Keratinocyte (primary cell): ENCODE measurements around the gene CCL25. TPM values are rescaled to one million over a fixed set of nuclear protein-coding genes. Genes with fewer than 3 reads are reported as not detected.

Source experiments
- DNase-seq: peaks from one replicate; pipeline ENCODE4 v3.0.0-alpha.2; 2011; ENCODE audit warnings: low read depth, missing footprints, low spot score
- FAIRE-seq: peaks from 2 replicates; lab custom pipeline; 2011; peaks lifted over from hg19 to GRCh38; lab: Jason Lieb, UNC
- H2AFZ ChIP-seq: 2 replicates; pipeline ENCODE4 v1.6.0; 2012; ENCODE audit warnings: low read length, control low read depth, inconsistent platforms; ENCODE audit not compliant: control insufficient read depth
- H3K27ac ChIP-seq: 2 replicates; pipeline ENCODE4 v1.5.1; 2011; ENCODE audit warnings: low read length; ENCODE audit not compliant: control insufficient read depth, insufficient read depth
- H3K27me3 ChIP-seq: 3 replicates; pipeline ENCODE4 v1.6.0; 2011; ENCODE audit warnings: low read length; ENCODE audit not compliant: control insufficient read depth, insufficient read depth; ENCODE audit errors: extremely low read depth
- H3K36me3 ChIP-seq, 2 experiments: 2 replicates in 1 of 2; 3 replicates in 1 of 2; pipeline ENCODE4 v1.5.1; 2011; ENCODE audit warnings: low read length in 2 of 2, mild to moderate bottlenecking in 1 of 2; ENCODE audit not compliant: control insufficient read depth in 2 of 2, insufficient read depth in 2 of 2; ENCODE audit errors: extremely low read depth in 1 of 2
- H3K4me1 ChIP-seq: 3 replicates; pipeline ENCODE4 v1.5.1; 2011; ENCODE audit warnings: low read length; ENCODE audit not compliant: control insufficient read depth, insufficient read depth; ENCODE audit errors: extremely low read depth
- H3K4me2 ChIP-seq: 3 replicates; pipeline ENCODE4 v1.6.0; 2011; ENCODE audit warnings: low read depth, low read length; ENCODE audit not compliant: control insufficient read depth, insufficient read depth; ENCODE audit errors: extremely low read depth
- H3K4me3 ChIP-seq, 3 experiments: fragments of 200-600 bp in 1 of 3; sonication (generic) in 1 of 3; 2 replicates in 2 of 3; 3 replicates in 1 of 3; pipeline ENCODE4 v1.5.1; 2011 to 2016; ENCODE audit warnings: low read length in 3 of 3, mild to moderate bottlenecking in 3 of 3, control low read depth in 2 of 3, inconsistent platforms in 1 of 3, low read depth in 1 of 3, mixed read lengths in 1 of 3, mixed run types in 1 of 3, moderate library complexity in 1 of 3; ENCODE audit not compliant: control insufficient read depth in 2 of 3, insufficient read depth in 2 of 3; ENCODE audit errors: extremely low read depth in 1 of 3
- H3K79me2 ChIP-seq: 2 replicates; pipeline ENCODE4 v1.6.0; 2012; ENCODE audit warnings: low read length; ENCODE audit not compliant: control insufficient read depth, insufficient read depth
- H3K9ac ChIP-seq: 3 replicates; pipeline ENCODE4 v1.6.0; 2011; ENCODE audit warnings: low read length; ENCODE audit not compliant: control insufficient read depth, insufficient read depth; ENCODE audit errors: extremely low read depth
- H3K9me1 ChIP-seq: 3 replicates; pipeline ENCODE4 v1.6.0; 2011; ENCODE audit warnings: low read length; ENCODE audit not compliant: control insufficient read depth, insufficient read depth; ENCODE audit errors: extremely low read depth
- H3K9me3 ChIP-seq: 2 replicates; pipeline ENCODE4 v1.5.1; 2012; ENCODE audit warnings: low read depth, low read length; ENCODE audit not compliant: control insufficient read depth
- H4K20me1 ChIP-seq: 3 replicates; pipeline ENCODE4 v1.6.0; 2011; ENCODE audit warnings: low read length; ENCODE audit not compliant: control insufficient read depth, insufficient read depth; ENCODE audit errors: extremely low read depth
- CTCF ChIP-seq, 3 experiments: IDR thresholded peaks in 1 of 3; conservative IDR thresholded peaks in 1 of 3; optimal IDR thresholded peaks in 1 of 3; 2 replicates in 2 of 3; 3 replicates in 1 of 3; pipeline versions ENCODE3 to v1.5.1; 2011; ENCODE audit warnings: low read length in 3 of 3, mild to moderate bottlenecking in 3 of 3, moderate library complexity in 2 of 3, control low read depth in 1 of 3, inconsistent platforms in 1 of 3; ENCODE audit not compliant: insufficient read depth in 2 of 3; ENCODE audit errors: extremely low read depth in 1 of 3
- EZH2 ChIP-seq: IDR thresholded peaks from one replicate; pipeline ENCODE4 v1.6.1; 2012; ENCODE audit warnings: inconsistent platforms, mild to moderate bottlenecking, low read length, moderate library complexity
- dilution Hi-C: fragments of 300-500 bp; cut with MboI; formaldehyde crosslinking; loops from one replicate; pipeline ENCODE4 v1.7.0; 2020; ENCODE audit warnings: low sequenced_read_pairs; ENCODE audit not compliant: extremely low pct_ligation_motif_present
- polyA plus RNA-seq, 5 experiments: library from polyadenylated mRNA; depleted of rRNA in 3 of 5; stranded (reverse) in 3 of 5; stranded (forward) in 1 of 5; unstranded in 1 of 5; fragments of >200 nt; gene quantifications; 1 replicate in 1 of 5; 2 replicates in 3 of 5; 3 replicates in 1 of 5; pipeline versions ENCODE4 v1.2.1 to v1.2.3, GENCODE V29; 2011 to 2012; ENCODE audit warnings: missing spikeins in 2 of 5, low read depth in 1 of 5, low replicate concordance in 1 of 5

CCL25 gene
- polyA plus RNA-seq, 1 donor (not counting 4 experiments of a cell fraction or from before 2014, with no cell fraction given), result not detected

GRCh38 chr19:8075158-8076074 is 22.9 kb downstream of the CCL25 start:
- H4K20me1 ChIP-seq, result no peaks in the 10 kb centered on the region
- H3K27ac ChIP-seq, result no peak overlapping the region
- no peak overlapping the region for H3K4me2 ChIP-seq
- H2AFZ ChIP-seq, result no peak overlapping the region
- no peak overlapping the region for H3K4me3 ChIP-seq
- H3K9ac ChIP-seq, result no peak overlapping the region
- H3K27me3 ChIP-seq, result no peaks in the 10 kb centered on the region
- FAIRE-seq (no peak), DNase-seq (no peak)
- H3K4me1 ChIP-seq, result no peaks in the 10 kb centered on the region
- H3K9me3 ChIP-seq, result peaks cover 6% of the 10 kb centered on the region
- dilution Hi-C loops, result no loop called here
- no peak for TF ChIP-seq CTCF (optimal IDR thresholded peaks at IDR 0.05 in 1 of 3, IDR thresholded peaks at IDR 0.05 in 1 of 3, conservative IDR thresholded peaks at IDR 0.05 in 1 of 3; ENCODE audit: extremely low read depth in 1 of 3, insufficient read depth in 2 of 3, low read length in 3 of 3)
- no peak for TF ChIP-seq EZH2
- H3K79me2 ChIP-seq, result no peaks in the 10 kb centered on the region
- H3K9me1 ChIP-seq, result no peaks in the 10 kb centered on the region
- H3K36me3 ChIP-seq, result no peaks in the 10 kb centered on the region

- no peaks in the 10 kb centered on the region for H3K36me3 ChIP-seq
- no peaks in the 10 kb centered on the region for H3K27me3 ChIP-seq
- FAIRE-seq (no peak), DNase-seq (no peak)
- no peaks in the 10 kb centered on the region for H3K9me3 ChIP-seq
- H3K27ac ChIP-seq, result no peak overlapping the region
- H3K9ac ChIP-seq, result no peak overlapping the region
- no peak overlapping the region for H3K4me3 ChIP-seq
- dilution Hi-C loops, result no loop called here
- no peaks in the 10 kb centered on the region for H3K9me1 ChIP-seq
- no peaks in the 10 kb centered on the region for H4K20me1 ChIP-seq
- H3K4me2 ChIP-seq, result no peak overlapping the region
- H2AFZ ChIP-seq, result no peak overlapping the region
- no peaks in the 10 kb centered on the region for H3K79me2 ChIP-seq
- no peaks in the 10 kb centered on the region for H3K4me1 ChIP-seq
- TF ChIP-seq EZH2 (no peak), CTCF (optimal IDR thresholded peaks at IDR 0.05 in 1 of 3, IDR thresholded peaks at IDR 0.05 in 1 of 3, conservative IDR thresholded peaks at IDR 0.05 in 1 of 3; ENCODE audit: extremely low read depth in 1 of 3, insufficient read depth in 2 of 3, low read length in 3 of 3) (no peak)
These were observed 27.4 kb downstream of the CCL25 start for GRCh38 chr19:8079988-8080387.
